Occipital lobe (tissue), 2 donors: ENCODE data around the gene PRICKLE4. TPM values are rescaled to one million over a fixed set of nuclear protein-coding genes. Genes with fewer than 3 reads are reported as not detected.
"Not testable (repeated sequence)": the region's sequence is repeated elsewhere in the genome, so short reads cannot be mapped to it uniquely, and the experiment has no call there.

ENCODE experiments used
- DNase-seq: peaks from one replicate; lab custom pipeline; 2025; lab: John Stamatoyannopoulos, UW
- total RNA-seq: library from RNA; depleted of rRNA; stranded (reverse); fragments of >200 nt; gene quantifications from one replicate; pipeline ENCODE4 v1.2.3, GENCODE V29; 2014

PRICKLE4 gene
- total RNA-seq, 1 donor from 2014 or later = 0.62 TPM

DNA sequence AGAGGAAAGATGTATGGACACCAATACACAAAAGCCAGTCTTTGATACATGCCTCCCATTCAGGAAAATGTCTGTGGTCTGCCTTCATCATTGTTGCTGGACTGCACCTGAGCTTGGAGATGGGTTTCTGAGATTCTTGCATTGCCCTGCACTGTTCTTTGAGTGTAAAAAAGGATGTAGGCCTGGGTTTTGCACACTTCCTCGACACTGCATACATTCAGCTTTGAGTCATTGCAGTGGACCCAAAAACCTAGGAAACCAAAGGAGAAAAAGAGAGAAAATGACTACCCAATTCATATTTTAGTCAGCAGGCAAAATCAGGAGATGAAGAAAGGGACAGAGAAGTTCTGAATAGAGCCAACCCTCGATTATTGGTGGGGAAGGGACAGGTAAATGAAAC lies 15.9 kb downstream of the PRICKLE4 start:
- DNase-seq = no peak

DNA sequence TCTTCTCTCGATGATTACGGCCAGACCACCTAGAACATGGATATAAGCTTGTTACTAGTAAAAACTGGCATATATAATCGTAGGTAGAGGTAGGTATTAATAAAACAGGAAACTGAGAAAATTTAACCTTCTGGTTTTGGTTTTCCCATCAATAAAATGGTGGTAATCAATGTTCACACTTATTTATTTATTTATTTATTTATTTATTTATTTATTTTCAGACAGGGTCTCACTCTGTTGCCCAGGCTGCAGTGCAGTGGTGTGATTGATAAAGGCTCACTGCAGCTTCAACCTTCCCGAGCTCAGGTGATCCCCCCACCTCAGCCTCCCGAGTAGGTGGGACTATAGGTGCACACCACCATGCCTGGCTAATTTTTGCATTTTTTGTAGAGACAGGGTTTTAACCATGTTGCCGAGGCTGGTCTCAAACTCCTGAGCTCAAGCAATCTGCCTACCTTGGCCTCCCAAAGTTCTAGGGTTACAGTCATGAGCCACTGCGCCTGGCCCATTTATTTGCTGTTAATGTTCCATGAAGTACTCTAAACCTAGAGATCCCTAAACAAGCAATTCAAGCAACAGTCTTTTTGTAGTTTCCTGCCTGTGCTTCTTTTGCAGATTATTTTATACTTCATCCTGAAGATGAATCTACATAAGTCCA lies 18.4 kb downstream of the PRICKLE4 start:
- DNase-seq = no peak

DNA sequence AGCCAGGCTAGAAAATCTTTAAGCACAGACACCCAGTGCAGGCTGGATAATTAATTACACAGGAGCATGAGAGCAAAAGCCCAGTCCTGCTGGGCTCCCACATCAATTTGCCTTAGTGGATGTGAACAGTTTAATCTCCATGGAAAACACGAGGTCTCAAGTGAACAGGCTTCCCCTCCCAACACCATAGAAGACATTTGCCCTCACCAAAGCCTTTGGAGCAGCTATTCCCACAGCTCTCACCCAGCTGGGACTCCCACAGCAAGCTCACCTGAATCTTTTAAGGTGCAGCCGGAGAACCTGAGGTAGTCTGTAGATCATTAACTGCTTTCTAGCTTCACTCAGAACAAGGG lies 19.0 kb downstream of the PRICKLE4 start:
- no peak for DNase-seq

DNA sequence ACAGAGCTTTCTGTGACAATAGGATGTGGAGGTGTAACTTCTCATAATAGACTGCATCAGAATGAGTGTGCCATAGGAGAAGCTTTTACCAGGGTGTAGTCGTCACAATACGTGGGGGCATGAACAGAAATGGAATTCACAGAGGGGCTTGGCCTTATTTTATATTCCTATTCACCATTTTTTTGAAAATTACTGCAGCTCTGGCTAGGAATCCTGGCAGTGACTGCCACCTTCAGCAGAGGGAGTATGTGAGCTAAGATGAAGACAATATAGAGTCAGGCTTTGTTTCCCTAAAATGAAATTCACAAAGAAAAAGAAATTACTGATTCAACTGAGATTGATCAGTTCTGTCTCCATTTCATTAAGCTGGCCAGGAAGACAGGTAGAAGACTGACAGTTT lies 20.8 kb downstream of the PRICKLE4 start:
- no peak for DNase-seq

DNA sequence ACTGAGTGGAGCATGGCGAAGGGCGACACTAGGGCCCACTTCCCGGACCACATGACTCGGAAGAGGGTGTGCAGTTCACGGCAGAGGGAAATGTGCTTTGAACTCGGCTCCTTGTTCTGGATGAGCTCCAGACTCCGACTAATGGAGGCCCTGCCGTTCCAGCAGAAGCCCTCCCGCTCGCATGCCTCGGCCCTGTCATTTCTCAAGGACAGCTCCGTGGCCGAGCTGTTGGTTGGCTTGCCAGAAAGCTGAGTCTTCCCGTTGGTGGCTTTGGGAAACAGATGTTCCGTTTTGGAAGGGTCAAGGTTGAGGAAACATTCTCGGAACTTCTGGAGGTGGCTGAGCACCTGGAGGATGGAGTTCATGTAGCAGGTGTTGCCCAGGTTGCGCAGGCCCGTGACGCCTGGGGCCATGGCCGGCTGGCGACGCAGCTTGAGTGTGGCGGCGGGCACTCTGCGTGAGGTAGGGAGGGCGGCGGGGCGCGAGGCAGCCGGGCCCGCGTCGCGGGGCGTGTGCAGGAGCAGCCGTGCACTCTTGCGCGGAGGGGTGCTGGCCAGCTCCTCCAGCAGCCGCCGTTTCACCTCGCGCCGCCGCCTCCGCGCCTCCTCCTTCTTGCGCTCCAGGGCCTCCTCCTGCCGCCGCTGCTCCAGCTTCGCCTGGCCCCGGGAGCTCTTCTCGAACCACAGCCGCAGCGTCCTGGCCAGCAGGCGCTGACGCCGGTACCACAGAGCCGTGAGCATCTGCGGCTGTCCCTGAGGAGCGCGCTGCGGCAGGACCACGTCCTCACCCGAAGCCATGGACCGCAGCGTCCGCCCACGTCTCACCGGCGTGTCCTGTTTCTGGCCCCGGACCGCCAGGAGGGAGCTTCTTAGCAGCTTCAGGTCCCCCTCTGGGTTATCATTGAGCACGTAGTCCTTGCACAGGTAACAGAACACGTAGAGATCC lies 25.5 kb downstream of the PRICKLE4 start:
- no peak for DNase-seq

DNA sequence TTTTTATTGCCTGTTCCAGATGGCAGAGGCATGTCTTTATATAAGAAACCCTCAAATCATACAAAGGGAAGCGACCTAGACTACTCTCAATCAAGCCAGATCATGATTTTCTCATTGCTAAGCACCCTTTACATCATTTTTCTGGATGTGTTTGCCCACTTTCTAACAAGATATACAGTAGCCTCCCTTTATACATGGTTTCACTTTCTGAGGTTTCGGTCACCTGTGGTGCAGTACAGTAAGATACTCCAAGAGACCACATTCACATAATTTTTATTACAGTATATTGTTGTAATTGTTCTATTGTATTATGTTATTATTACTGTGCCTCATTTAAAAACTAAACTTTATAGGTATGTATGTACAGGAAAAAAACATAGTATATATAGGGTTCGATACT lies 30.5 kb downstream of the PRICKLE4 start:
- no peak for DNase-seq

DNA sequence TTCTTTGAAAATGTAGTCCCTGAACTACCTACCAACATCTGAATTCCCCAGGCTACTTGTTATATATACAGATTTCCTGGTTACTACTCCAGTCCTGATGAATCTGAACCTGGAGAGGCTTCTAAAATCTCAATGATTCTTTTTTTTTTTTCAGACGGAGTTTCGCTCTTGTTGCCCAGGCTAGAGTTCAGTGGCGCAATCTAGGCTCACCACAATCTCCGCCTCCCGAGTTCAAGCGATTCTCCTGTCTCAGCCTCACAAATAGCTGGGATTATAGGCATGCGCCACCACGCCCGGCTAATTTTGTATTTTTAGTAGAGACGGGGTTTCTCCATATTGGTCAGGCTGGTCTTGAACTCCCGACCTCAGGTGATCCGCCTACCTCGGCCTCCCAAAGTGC lies 31.4 kb downstream of the PRICKLE4 start:
- DNase-seq = not testable (repeated sequence)

DNA sequence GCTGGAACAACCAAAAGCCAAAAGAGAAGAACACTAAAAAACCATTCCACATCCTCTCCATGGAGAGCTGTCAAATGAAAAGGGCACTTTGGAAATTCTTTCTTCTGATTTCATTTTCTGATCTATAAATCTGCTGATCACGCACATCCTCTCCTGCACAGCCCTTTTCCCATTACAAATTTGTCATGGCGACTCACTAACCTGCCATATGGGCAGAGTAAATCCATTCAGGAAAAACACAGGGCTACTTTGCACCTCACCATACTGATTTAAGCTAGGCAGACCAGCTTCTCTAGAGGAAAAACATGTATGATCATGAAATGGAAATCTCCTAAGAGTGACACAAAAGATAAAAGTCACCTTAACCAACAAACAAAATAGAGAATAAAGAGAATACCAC lies 32.9 kb downstream of the PRICKLE4 start:
- no peak for DNase-seq

DNA sequence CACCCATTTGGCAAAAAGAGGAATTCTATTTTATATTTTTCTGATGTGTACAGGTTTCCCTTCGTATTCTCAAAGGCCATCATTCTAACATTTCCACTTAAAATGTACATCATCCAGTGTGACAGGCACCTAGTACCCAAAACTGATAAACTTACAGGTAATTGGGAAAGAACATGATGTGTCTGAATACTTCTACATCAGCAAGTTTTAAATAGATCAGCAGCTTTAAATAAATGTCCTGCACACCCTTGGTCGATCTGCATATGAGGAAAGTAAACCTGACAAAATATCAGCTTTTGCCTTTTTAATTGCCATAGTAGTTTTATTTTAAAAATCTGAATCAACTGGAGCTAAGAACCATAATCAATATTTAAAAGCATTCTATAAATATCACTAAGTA lies 33.4 kb downstream of the PRICKLE4 start:
- DNase-seq = no peak

DNA sequence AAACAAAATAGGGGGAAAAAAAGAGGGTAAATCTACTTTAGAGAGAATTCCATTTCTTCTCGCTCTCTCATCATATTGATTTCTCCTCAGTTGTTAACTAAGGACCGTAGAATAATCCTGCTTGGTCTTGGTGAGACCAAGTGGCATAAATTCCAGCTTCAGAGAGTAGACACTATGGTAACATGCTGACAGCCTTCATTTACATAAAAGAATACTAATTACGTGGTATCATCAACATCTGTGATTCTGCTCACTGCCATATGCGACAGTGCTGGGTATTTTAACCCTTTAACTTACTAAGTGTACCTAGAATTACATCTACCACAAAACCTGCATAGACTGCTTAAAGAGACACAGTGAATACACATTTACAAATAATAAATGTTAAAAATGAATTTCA lies 34.0 kb downstream of the PRICKLE4 start:
- DNase-seq = no peak

DNA sequence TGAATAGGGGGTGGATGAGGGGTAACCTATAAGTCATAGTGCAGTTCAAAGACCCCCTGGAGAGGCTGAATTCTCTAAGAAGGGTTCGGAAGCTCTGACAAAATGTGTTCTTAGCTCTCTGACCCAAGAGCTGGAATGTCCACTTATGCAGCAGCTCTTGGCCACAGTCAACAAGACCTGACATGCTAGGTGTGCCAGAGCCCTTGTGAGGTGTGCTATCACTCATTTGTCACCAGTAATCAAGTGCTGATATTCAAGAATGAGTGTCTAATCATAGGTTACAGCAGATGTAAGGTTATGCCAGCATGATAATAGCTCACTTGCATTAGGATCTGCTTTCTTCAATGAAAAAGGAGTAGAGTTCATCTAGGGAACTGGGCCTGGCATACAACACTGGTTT lies 35.0 kb downstream of the PRICKLE4 start:
- no peak for DNase-seq

DNA sequence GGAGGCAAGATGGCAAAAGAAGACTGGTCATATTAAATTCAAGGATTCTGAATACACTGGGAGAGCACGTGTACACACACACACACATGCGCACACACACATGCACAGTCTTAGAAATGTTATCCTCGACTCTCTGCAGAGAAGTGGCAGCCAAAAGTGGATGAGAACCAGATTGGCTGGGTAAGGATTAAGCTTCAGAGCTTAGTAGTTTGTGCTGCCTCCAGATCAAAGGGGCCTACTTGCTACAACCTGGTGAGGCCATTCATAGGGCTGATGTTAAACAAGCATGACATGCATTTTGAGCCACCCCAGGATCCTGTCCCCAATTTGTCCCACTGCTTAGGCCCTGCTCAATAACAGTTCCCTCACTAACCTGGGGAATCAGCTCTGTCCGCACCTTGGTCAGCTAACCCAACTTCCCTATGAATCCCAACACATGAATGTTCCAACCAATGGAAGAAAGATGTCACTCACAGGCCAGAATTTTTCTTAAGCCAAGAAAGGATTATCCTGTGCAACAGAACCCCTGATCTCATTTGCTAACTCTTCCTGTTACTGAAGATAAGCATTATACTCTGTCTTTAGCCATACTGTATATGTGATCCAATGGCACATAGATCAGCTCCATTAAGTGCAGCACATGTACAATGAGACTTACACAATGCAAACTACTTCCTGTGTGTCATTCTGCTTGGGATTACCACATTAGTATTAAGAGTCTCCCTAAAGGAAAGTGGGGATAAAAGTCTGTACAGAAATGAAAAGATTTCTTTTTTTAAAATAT lies 37.9 kb downstream of the PRICKLE4 start:
- DNase-seq = no peak

DNA sequence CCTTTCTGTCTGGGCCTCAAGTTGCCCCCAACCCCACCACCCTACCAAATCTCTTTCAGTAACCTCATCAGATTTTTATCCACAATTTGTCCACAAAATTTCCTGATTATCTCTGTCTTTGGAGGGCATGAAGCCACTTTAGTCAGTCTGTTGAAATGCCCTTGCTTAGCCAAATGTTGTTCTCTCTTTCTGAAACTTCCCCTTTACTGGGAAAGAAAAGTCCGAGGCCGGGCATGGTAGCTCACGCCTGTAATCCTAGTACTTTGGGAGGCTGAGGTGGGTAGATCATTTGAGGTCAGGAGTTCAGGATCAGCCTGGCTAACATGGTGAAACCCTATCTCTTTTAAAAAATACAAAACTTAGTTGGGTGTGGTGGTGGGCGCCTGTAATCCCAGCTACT lies 40.7 kb downstream of the PRICKLE4 start:
- DNase-seq = no peak

DNA sequence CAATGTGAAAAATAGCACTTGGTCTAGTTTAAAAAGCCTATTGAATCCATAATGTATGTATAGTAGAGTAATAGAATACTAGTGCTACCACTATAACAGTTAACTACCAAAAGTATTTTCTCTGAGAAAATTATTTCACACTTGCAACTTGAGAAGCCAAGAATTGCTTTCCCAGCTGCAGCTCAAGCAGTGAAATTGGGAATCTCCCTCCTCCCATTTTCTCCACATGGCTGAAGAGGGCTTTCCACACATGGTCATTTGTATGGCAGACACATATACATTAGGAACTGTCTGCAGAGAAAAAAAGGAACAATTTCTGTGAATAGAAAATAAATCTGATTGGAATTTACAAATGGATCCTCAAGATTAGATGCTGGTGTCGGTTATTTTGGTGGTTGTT lies 41.4 kb downstream of the PRICKLE4 start:
- DNase-seq = no peak

DNA sequence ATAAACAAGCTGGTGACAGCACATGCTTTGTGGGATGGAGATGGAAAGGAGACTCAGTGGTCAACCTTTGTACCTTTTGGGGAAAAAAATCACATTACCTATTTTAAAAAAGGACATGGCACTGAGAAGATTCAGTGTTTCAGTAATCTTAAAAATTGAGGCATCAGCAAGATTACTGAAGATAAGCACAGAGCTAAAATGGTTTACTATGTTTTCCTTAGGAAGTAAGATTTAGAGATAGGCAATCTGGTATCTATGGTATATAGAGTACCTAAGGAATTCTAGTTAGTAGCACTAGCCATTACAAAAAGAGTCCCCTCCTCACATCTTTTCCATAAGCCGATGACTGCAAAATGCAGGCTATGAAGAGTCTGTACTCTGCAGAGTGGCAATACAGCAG lies 42.6 kb downstream of the PRICKLE4 start:
- DNase-seq = no peak

DNA sequence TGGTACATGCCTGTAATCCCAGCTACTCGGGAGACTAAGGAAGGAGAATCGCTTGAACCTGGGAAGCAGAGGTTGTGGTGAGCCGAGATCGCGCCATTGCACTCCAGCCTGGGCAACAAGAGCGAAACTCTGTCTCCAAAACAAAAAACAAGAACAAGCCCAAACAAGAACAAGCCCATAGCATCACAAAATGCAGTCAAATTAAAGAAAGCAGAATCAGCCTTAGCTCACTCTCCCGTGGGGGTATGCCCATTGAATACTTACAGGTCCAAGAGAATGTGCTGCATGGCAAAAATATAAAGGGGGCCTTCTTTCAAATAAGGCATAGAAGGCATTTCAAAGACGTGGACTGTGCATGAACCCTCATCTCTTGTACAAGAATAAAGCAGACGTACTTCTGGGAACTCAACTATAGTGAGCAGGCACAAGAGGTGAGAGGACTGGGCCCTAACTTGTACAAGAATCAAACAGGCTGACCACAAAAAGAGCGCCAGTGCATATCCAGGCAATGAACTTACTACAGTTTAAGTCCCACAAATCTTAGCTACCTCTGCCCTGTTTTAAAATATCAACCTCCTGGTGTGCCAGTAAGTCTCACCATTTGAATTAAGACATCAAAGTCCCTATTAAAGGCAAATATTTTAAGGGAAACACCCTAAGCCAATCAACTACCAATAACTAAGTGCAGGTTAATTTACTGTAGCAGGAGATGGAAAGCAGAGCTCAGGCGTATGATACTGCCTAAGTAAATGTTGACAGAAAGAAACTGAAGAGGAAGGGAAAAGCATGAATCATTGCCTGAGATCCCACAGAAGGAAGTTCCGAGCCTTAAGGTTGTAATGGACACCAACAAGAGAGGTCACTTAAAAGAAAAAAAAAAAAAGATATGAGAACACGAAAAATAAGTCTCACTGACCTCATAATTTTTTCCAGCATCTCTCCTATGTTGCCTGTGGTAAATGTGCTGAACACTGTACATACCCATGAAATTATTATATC lies 44.3 kb downstream of the PRICKLE4 start:
- DNase-seq = no peak

DNA sequence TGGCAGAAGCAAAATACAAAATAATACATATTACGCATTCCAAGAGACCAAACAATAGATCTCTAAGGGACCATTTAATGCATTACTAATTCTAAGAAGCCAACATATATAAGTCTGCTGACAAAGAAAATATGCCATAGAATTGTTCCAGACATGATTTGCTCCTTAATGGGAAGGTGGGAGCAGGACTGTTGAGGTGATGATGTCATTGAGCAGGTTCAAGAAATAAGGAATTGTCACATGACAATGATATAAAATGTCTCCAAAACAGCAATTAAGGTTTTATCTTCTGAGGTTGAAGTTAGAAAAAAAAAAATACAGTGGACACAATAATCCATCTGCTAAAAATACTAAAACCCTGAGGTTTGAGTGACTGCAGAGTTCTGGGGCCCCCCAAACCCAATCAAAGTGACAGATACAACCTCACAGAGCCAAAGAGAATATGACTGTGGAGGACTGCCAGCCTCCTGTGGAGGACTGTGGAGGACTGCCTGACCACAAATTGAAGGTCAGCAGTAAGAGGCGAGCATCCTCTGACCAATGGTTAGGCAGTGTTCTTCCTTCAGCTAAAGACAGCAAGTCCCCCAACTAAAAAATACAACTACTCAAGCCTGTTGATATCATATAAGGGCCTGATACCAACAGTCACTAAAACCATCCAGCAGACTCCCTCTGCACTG lies 45.9 kb downstream of the PRICKLE4 start:
- DNase-seq = no peak

DNA sequence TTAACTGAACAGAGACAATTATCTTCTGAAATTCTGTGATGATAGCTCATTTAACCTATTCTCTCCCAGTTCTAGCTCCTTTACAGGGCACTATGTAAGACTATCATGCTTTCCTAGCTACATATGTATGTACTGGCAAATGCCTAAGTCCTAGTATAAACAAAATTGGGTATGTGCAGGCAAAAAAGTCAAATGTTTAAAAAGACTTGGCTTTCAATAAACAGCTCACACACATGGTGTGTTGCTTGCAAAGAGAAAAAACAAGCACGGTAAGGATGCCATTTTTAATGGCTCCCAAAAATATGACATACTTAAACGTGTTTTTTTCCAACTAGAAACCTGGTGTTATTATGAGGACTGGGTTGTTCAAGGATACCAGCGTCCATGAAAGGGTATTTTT lies 51.7 kb downstream of the PRICKLE4 start:
- no peak for DNase-seq

DNA sequence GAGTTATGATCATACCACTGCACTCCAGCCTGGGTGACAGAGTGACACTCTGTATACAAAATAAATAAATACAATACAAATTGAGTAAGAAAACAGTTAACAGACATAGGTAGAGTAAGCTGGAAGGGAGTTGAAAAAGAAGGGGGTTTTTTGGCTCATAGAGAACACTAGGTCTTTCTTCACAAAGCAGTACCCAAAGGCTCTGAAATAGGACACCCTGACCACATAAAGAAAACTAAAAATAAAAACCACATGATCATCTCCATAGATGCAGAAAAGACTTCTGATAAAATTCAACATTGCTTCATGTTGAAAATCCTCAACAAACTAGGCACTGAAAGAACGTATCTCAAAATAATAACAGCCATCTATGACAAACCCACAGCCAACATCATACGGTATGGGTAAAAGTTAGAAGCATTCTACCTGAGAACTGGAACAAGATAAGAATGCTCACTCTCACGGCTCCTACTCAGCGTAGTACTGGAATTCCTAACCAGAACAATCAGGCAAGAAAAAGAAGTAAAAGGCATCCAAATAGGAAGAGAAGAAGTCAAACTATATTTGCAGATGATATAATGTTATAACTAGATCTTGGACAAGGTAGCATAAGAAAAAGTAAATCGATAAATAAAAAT lies 55.6 kb downstream of the PRICKLE4 start:
- DNase-seq = no peak

DNA sequence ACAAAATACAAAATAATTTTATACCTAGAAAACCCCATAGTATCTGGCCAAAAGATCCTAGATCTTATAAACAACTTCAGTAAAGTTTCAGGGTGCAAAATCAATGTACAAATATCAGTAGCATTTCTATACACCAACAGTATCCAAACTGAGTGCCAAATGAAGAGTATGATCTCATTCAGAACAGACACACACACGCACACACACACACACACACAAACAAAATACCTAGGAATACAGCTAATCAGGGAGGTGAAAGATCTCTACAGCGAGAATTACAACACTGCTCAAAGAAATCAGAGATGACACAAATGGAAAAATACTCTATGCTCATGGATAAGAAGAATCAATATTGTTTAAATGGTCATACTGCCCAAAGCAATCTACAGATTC lies 56.1 kb downstream of the PRICKLE4 start:
- DNase-seq = no peak
